Hepatocyte (in vitro differentiated cells): ENCODE data around the gene CYP26A1. TPM values are rescaled to one million over a fixed set of nuclear protein-coding genes. Genes with fewer than 3 reads are reported as not detected.

Experiments used
- DNase-seq: peaks from one replicate; pipeline ENCODE4 v3.0.0-alpha.2; 2016; ENCODE audit warnings: low spot score
- H2AFZ ChIP-seq: fragments of 200-600 bp; sonication (generic); 2 replicates; pipeline ENCODE4 v1.6.0; 2016; ENCODE audit warnings: antibody characterized with exemption, mild to moderate bottlenecking
- H3K27ac ChIP-seq: fragments of 200-600 bp; sonication (generic); 2 replicates; pipeline ENCODE4 v1.5.1; 2016; ENCODE audit warnings: mild to moderate bottlenecking
- H3K27me3 ChIP-seq: fragments of 200-600 bp; sonication (generic); 2 replicates; pipeline ENCODE4 v1.6.1; 2016
- H3K36me3 ChIP-seq: fragments of 200-600 bp; sonication (generic); replicated peaks from 2 replicates; pipeline ENCODE4 v1.5.1; 2016; ENCODE audit warnings: low read depth; ENCODE audit not compliant: insufficient read depth
- H3K4me1 ChIP-seq: fragments of 200-600 bp; sonication (generic); 2 replicates; pipeline ENCODE4 v1.5.1; 2016; ENCODE audit warnings: mild to moderate bottlenecking, moderate library complexity; ENCODE audit not compliant: insufficient read depth
- H3K4me2 ChIP-seq: fragments of 200-600 bp; sonication (generic); 2 replicates; pipeline ENCODE4 v1.6.0; 2016
- H3K4me3 ChIP-seq: fragments of 200-600 bp; sonication (generic); 2 replicates; pipeline ENCODE4 v1.5.1; 2016; ENCODE audit warnings: mild to moderate bottlenecking
- H3K79me2 ChIP-seq: fragments of 200-600 bp; sonication (generic); 2 replicates; pipeline ENCODE4 v1.6.0; 2017; ENCODE audit warnings: mild to moderate bottlenecking
- H3K9me2 ChIP-seq: fragments of 200-600 bp; sonication (generic); replicated peaks from 2 replicates; pipeline ENCODE4 v1.6.0; 2017; ENCODE audit warnings: mild to moderate bottlenecking; ENCODE audit not compliant: insufficient read depth
- H3K9me3 ChIP-seq: fragments of 200-600 bp; sonication (generic); 2 replicates; pipeline ENCODE4 v1.5.1; 2016; ENCODE audit warnings: low read depth, mild to moderate bottlenecking
- H4K20me1 ChIP-seq: fragments of 200-600 bp; sonication (generic); 2 replicates; pipeline ENCODE4 v1.6.0; 2016; ENCODE audit warnings: mild to moderate bottlenecking; ENCODE audit not compliant: insufficient read depth, poor library complexity, severe bottlenecking
- CTCF ChIP-seq: fragments of 200-600 bp; sonication (generic); IDR thresholded peaks from 2 replicates; pipeline ENCODE4 v1.5.1; 2016; ENCODE audit warnings: antibody characterized with exemption, mild to moderate bottlenecking; ENCODE audit not compliant: poor library complexity
- EZH2 ChIP-seq: fragments of 200-600 bp; sonication (generic); IDR thresholded peaks from 2 replicates; pipeline ENCODE4 v1.6.1; 2016; ENCODE audit warnings: antibody characterized with exemption, mild to moderate bottlenecking, borderline replicate concordance
- EZH2phosphoT487 ChIP-seq: fragments of 200-600 bp; sonication (generic); IDR thresholded peaks from one replicate; pipeline ENCODE4 v1.6.1; 2018; ENCODE audit warnings: antibody characterized with exemption, mild to moderate bottlenecking, low read depth, moderate library complexity; ENCODE audit not compliant: unreplicated experiment, severe bottlenecking
- WGBS: methylation state at CpG from one replicate; pipeline ENCODE4 v1.1.6; 2016; ENCODE audit warnings: low lambda C conversion rate; ENCODE audit errors: missing lambda C conversion rate; 5-methylcytosine and 5-hydroxymethylcytosine counted together
- polyA plus RNA-seq: library from polyadenylated mRNA; unstranded; fragments of >200 nt; fragmentation: Nextera tagmentation; extraction: Ambion mirVana; gene quantifications from 2 replicates; pipeline ENCODE4 v1.2.1, GENCODE V29; 2016
- total RNA-seq: library from RNA; depleted of rRNA; stranded (reverse); fragments of >200 nt; gene quantifications from 2 replicates; pipeline ENCODE4 v1.2.3, GENCODE V29; 2014

CYP26A1 gene
- total and polyA plus RNA-seq, 2 experiments from 2014 or later: 0.69 to 0.80 TPM

DNA sequence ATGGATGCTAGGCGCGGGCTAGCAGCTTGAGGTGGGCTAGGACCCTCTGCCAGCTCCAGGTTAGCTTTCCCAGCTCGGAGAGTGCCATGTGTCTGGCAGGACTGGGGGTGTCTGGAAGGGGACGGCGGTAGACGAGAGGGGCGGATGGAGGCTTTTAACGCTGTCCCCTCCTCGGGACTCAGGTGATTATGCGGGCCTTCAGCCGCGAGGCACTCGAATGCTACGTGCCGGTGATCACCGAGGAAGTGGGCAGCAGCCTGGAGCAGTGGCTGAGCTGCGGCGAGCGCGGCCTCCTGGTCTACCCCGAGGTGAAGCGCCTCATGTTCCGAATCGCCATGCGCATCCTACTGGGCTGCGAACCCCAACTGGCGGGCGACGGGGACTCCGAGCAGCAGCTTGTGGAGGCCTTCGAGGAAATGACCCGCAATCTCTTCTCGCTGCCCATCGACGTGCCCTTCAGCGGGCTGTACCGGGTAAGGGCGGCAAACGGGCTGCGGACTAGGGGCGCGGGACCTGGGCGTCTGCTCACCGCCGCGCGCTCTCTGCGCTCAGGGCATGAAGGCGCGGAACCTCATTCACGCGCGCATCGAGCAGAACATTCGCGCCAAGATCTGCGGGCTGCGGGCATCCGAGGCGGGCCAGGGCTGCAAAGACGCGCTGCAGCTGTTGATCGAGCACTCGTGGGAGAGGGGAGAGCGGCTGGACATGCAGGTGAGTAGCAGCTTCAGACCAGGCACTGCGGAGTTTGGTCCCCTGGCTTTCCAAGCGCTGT lies 1.1 kb downstream of the CYP26A1 start:
- no peak overlapping the region for H2AFZ ChIP-seq
- no peak for DNase-seq

GRCh38 chr10:93075369-93076221 lies 1.9 kb downstream of the CYP26A1 start:
- Histone ChIP-seq H3K36me3 (no peaks in the 10 kb centered on the region), H3K4me3 (no peak overlapping the region), H3K79me2 (no peaks in the 10 kb centered on the region), H3K4me2 (peak overlapping the region; percentile 97), H4K20me1 (no peaks in the 10 kb centered on the region), H3K9me3 (no peaks in the 10 kb centered on the region), H3K27me3 (peaks cover 63% of the 10 kb centered on the region), H2AFZ (no peak overlapping the region), H3K27ac (no peak overlapping the region), H3K4me1 (peaks cover 33% of the 10 kb centered on the region), H3K9me2 (no peaks in the 10 kb centered on the region)
- WGBS: 23% methylated on average over 25 of the region's 25 CpGs
- no peak for DNase-seq
- TF ChIP-seq CTCF: no peak
- TF ChIP-seq EZH2phosphoT487: peak; percentile 40
- peak; percentile 38 for TF ChIP-seq EZH2

More for the DNA sequence above, 1.1 kb downstream of the CYP26A1 start:
- no peak for TF ChIP-seq CTCF
- peak; percentile 6 for TF ChIP-seq EZH2phosphoT487
- TF ChIP-seq EZH2: peak; percentile 83
- Histone ChIP-seq H3K27ac (no peak overlapping the region), H3K4me3 (no peak overlapping the region), H3K79me2 (no peaks in the 10 kb centered on the region), H3K9me3 (no peaks in the 10 kb centered on the region), H3K9me2 (no peaks in the 10 kb centered on the region), H3K36me3 (no peaks in the 10 kb centered on the region), H3K27me3 (peaks cover 71% of the 10 kb centered on the region), H4K20me1 (no peaks in the 10 kb centered on the region), H3K4me2 (peak overlapping the region; percentile 97), H3K4me1 (peaks cover 33% of the 10 kb centered on the region)
- 5% methylated on average over 64 of the region's 67 CpGs for WGBS

- H3K27ac ChIP-seq: no peak overlapping the region
- no peaks in the 10 kb centered on the region for H4K20me1 ChIP-seq
- no peak overlapping the region for H2AFZ ChIP-seq
- no peaks in the 10 kb centered on the region for H3K9me2 ChIP-seq
- TF ChIP-seq CTCF: no peak
- no peak for TF ChIP-seq EZH2
- no peak for TF ChIP-seq EZH2phosphoT487
- peaks cover 30% of the 10 kb centered on the region for H3K4me1 ChIP-seq
- peaks cover 54% of the 10 kb centered on the region for H3K27me3 ChIP-seq
- no peak overlapping the region for H3K4me2 ChIP-seq
- H3K36me3 ChIP-seq: no peaks in the 10 kb centered on the region
- no peak overlapping the region for H3K4me3 ChIP-seq
- no peak for DNase-seq
- H3K79me2 ChIP-seq: no peaks in the 10 kb centered on the region
- no peaks in the 10 kb centered on the region for H3K9me3 ChIP-seq
- 26% methylated on average over 2 of the region's 2 CpGs for WGBS
Observed at GRCh38 chr10:93076871-93077270, 3.2 kb downstream of the CYP26A1 start.
